CD4-positive, alpha-beta T cell (primary cell): ENCODE results near the gene GIT2. TPM values are rescaled to one million over a fixed set of nuclear protein-coding genes. Genes with fewer than 3 reads are reported as not detected.

Source experiments
- ATAC-seq: fragments of 200-7000 bp; cut with Tn5 transposase; one replicate; pipeline ENCODE4 v1.10.0; 2022; ENCODE audit warnings: mild to moderate bottlenecking; ENCODE audit not compliant: poor library complexity
- CTCF ChIA-PET: fragments of 350-600 bp; sonication (Branson Sonifier 250); formaldehyde crosslinking; loops from one replicate; lab custom pipeline; 2021; ENCODE audit warnings: antibody characterized with exemption, inconsistent platforms; lab: Charles Lee
- POLR2A ChIA-PET: fragments of 350-600 bp; sonication (Branson Sonifier 250); formaldehyde crosslinking; loops from one replicate; lab custom pipeline; 2021; ENCODE audit warnings: antibody characterized with exemption, inconsistent platforms; lab: Charles Lee
- DNase-seq, 14 experiments: peaks; one replicate each; pipeline ENCODE4 v3.0.0-alpha.2; 2013 to 2020; ENCODE audit warnings: mixed read lengths in 2 of 14
- H3K27ac ChIP-seq, 2 donors: one replicate each; pipeline versions ENCODE4 v1.5.1 to v1.7.0; 2013; ENCODE audit warnings: low read length in 2 of 2, low read depth in 1 of 2, mild to moderate bottlenecking in 1 of 2
- H3K27me3 ChIP-seq, 2 experiments: 1 replicate in 1 of 2; 2 replicates in 1 of 2; pipeline versions ENCODE4 v1.6.1 to v1.7.0; 2013; ENCODE audit warnings: low read length in 2 of 2, control low read depth in 1 of 2, mild to moderate bottlenecking in 1 of 2, moderate library complexity in 1 of 2; ENCODE audit not compliant: insufficient read depth in 2 of 2, control insufficient read depth in 1 of 2
- H3K36me3 ChIP-seq: one replicate; pipeline ENCODE4 v1.6.1; 2013; ENCODE audit warnings: low read length, control low read depth; ENCODE audit not compliant: insufficient read depth
- H3K4me1 ChIP-seq: one replicate; pipeline ENCODE4 v1.6.1; 2013; ENCODE audit warnings: low read length, control low read depth; ENCODE audit not compliant: insufficient read depth
- H3K4me3 ChIP-seq: one replicate; pipeline ENCODE4 v1.5.1; 2013; ENCODE audit warnings: mild to moderate bottlenecking, low read length, moderate library complexity
- H3K9me3 ChIP-seq, 2 experiments: 1 replicate in 1 of 2; 2 replicates in 1 of 2; pipeline versions ENCODE4 v1.6.1 to v1.7.0; 2013; ENCODE audit warnings: low read length in 2 of 2, mild to moderate bottlenecking in 2 of 2, control low read depth in 1 of 2, moderate library complexity in 1 of 2; ENCODE audit not compliant: control insufficient read depth in 1 of 2, insufficient read depth in 1 of 2
- H3K27ac Mint-ChIP-seq: one replicate; pipeline ENCODE4 v1.8.0; 2020; ENCODE audit warnings: mixed read lengths
- H3K27me3 Mint-ChIP-seq: one replicate; pipeline ENCODE4 v1.8.0; 2021; ENCODE audit warnings: mixed read lengths
- H3K36me3 Mint-ChIP-seq: one replicate; pipeline ENCODE4 v1.8.0; 2021; ENCODE audit warnings: low read depth, mixed read lengths
- H3K4me1 Mint-ChIP-seq: one replicate; pipeline ENCODE4 v1.8.0; 2021; ENCODE audit warnings: low read depth, mixed read lengths
- H3K4me3 Mint-ChIP-seq: one replicate; pipeline ENCODE4 v1.8.0; 2020; ENCODE audit warnings: mild to moderate bottlenecking, mixed read lengths
- H3K9me3 Mint-ChIP-seq: one replicate; pipeline ENCODE4 v1.8.0; 2020; ENCODE audit warnings: mixed read lengths
- intact Hi-C, 2 experiments: fragments of 100-400 bp; cut with DNase I in 1 of 2; cut with micrococcal nuclease in 1 of 2; formaldehyde crosslinking; loops; one replicate each; pipeline versions ENCODE4 v1.15.1 to v1.9.0; 2023 to 2025; cut with DNase I, micrococcal nuclease
- total RNA-seq, 174 experiments: library from RNA in 2 of 174; stranded (reverse) in 2 of 174; gene quantifications; one replicate each; pipeline ENCODE4 v1.2.3 and lab custom pipeline; 2021 to 2026
- TF ChIP-seq, protein P1 (sequence below): fragments of 200-600 bp; IDR thresholded peaks from one replicate; pipeline ENCODE4 v1.8.0; 2022; ENCODE audit warnings: antibody characterized with exemption, mild to moderate bottlenecking

GIT2 gene
- total RNA-seq, 2 experiments from 2014 or later: 68.6 to 70.7 TPM

DNA sequence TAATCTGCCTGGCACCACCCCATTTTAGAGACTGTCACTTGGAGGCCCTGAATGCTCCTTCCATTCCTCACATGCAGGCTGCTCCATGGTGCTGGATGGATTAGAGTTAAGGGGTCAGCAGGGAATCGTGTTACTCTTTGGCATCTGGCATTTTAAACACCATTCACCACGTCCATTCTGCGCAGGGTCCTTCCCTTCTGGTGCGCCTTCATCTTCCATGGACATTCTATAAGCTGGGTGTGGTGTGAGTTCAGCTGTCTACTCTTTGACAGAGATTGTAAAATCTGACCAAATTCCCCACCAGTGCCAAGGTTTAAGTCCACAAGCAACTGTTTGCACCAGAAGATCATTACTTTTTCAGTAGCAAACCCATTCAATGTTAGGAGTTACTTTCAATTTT, 47.8 kb downstream of the GIT2 start:
- Mint-ChIP-seq H3K27me3 (no peaks in the 10 kb centered on the region), H3K4me3 (no peak overlapping the region), H3K27ac (peak overlapping the region; percentile 71), H3K36me3 (peaks cover 79% of the 10 kb centered on the region), H3K9me3 (no peaks in the 10 kb centered on the region), H3K4me1 (peaks cover 32% of the 10 kb centered on the region)
- ATAC-seq (no peak), DNase-seq (no peak)
- no peaks in the 10 kb centered on the region for H3K27me3 ChIP-seq
- ChIA-PET POLR2A (interaction anchor here (0.6 to 1.4 kb wide), 2 partner anchors 10 to 48 kb away, joined by 3 to 5 read pairs; partner anchors contain the start of gene TCHP), CTCF (no interaction called here)
- TF ChIP-seq, protein P1, sequence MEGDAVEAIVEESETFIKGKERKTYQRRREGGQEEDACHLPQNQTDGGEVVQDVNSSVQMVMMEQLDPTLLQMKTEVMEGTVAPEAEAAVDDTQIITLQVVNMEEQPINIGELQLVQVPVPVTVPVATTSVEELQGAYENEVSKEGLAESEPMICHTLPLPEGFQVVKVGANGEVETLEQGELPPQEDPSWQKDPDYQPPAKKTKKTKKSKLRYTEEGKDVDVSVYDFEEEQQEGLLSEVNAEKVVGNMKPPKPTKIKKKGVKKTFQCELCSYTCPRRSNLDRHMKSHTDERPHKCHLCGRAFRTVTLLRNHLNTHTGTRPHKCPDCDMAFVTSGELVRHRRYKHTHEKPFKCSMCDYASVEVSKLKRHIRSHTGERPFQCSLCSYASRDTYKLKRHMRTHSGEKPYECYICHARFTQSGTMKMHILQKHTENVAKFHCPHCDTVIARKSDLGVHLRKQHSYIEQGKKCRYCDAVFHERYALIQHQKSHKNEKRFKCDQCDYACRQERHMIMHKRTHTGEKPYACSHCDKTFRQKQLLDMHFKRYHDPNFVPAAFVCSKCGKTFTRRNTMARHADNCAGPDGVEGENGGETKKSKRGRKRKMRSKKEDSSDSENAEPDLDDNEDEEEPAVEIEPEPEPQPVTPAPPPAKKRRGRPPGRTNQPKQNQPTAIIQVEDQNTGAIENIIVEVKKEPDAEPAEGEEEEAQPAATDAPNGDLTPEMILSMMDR: no peak
- intact Hi-C loops: no loop called here
- no peak overlapping the region for H3K4me3 ChIP-seq
- no peaks in the 10 kb centered on the region for H3K9me3 ChIP-seq
- H3K36me3 ChIP-seq: peaks cover 81% of the 10 kb centered on the region
- peaks cover 20% of the 10 kb centered on the region for H3K4me1 ChIP-seq
- no peak overlapping the region for H3K27ac ChIP-seq

DNA sequence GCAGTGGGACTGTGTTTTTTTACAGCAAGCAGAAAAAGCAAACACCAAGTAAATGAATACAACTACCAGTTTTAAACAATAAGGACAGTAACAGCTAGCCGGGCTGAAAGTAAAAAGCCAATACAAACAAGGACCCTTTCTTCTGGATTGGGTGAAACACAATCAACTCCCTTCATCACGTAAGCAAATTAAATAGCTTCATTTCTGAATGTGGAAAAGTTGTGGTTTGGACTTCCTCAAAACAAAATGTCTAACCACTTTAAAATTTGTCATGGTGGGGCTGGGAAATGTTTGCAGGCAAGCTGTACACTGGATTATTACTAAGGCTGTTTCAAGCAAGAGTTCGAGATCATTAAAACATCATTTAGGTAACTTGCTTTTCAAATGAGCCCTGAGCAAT, 48.6 kb downstream of the GIT2 start:
- peaks cover 78% of the 10 kb centered on the region for H3K36me3 Mint-ChIP-seq
- ATAC-seq (peak; percentile 39), DNase-seq (peak in 1 of 14 experiments; percentile 21)
- peak overlapping the region; percentile 71 for H3K27ac Mint-ChIP-seq
- ChIA-PET POLR2A (interaction anchor here (0.6 to 1.4 kb wide), 3 partner anchors 20 to 231 kb away, joined by 3 read pairs; partner anchors contain the start of gene TCHP), CTCF (no interaction called here)
- peaks cover 32% of the 10 kb centered on the region for H3K4me1 Mint-ChIP-seq
- H3K9me3 Mint-ChIP-seq: no peaks in the 10 kb centered on the region
- Histone ChIP-seq H3K27ac (peak overlapping the region in 1 of 2 donors; percentile 7), H3K4me3 (no peak overlapping the region), H3K36me3 (peaks cover 73% of the 10 kb centered on the region), H3K4me1 (peaks cover 20% of the 10 kb centered on the region), H3K9me3 (no peaks in the 10 kb centered on the region), H3K27me3 (no peaks in the 10 kb centered on the region)
- H3K4me3 Mint-ChIP-seq: peak overlapping the region; percentile 11
- no peaks in the 10 kb centered on the region for H3K27me3 Mint-ChIP-seq
- TF ChIP-seq, protein P1: no peak
- intact Hi-C loops: no loop called here

DNA sequence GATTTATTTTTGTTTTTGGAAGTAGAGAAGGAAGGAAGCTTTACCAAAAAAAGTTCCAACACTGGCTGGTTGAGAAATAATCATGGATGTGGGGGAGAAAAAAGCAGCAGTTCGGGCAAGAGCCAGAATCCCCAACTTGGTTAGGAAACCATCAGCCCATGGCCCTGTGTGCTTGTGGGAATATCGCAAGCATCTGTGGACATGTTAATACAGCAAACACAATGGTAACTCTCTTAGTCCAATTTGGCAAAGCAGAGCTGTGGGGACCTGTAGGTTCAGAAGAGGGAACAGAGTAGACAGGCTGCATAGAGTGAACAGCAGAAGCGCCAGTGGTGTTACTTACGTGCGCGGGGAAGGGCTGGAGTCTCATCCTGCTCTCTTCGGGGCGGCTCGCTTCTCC, 49.3 kb downstream of the GIT2 start:
- DNase-seq (no peak), ATAC-seq (no peak)
- ChIA-PET POLR2A (interaction anchor here (0.6 to 1.4 kb wide), 2 partner anchors 21 to 47 kb away, joined by 3 read pairs; partner anchors contain the start of gene TCHP), CTCF (no interaction called here)
- H3K4me1 ChIP-seq: peaks cover 20% of the 10 kb centered on the region
- Mint-ChIP-seq H3K27ac (peak overlapping the region; percentile 71), H3K4me1 (peaks cover 32% of the 10 kb centered on the region), H3K36me3 (peaks cover 73% of the 10 kb centered on the region), H3K9me3 (no peaks in the 10 kb centered on the region), H3K27me3 (no peaks in the 10 kb centered on the region), H3K4me3 (peak overlapping the region; percentile 11)
- H3K9me3 ChIP-seq: no peaks in the 10 kb centered on the region
- no peak overlapping the region for H3K4me3 ChIP-seq
- TF ChIP-seq, protein P1: no peak
- H3K27me3 ChIP-seq: no peaks in the 10 kb centered on the region
- peaks cover 67% of the 10 kb centered on the region for H3K36me3 ChIP-seq
- intact Hi-C loops: no loop called here
- peak overlapping the region; percentile 10 to 39 for H3K27ac ChIP-seq
